Loucy (cell line): ENCODE results near the gene ANGPTL2.

Experiments
- H2AFZ ChIP-seq: fragments of 200-600 bp; sonication (generic); 2 replicates; pipeline ENCODE4 v1.6.0; 2016; ENCODE audit warnings: antibody characterized with exemption, mild to moderate bottlenecking, low read length, moderate library complexity
- H3F3A ChIP-seq: fragments of 200-600 bp; 2 replicates; pipeline ENCODE4 v1.6.0; 2016; ENCODE audit warnings: antibody characterized with exemption, low read depth, mild to moderate bottlenecking
- H3K27me3 ChIP-seq: fragments of 200-600 bp; sonication (generic); 2 replicates; pipeline ENCODE4 v1.6.1; 2014; ENCODE audit warnings: low read length, mild to moderate bottlenecking; ENCODE audit not compliant: insufficient read depth, poor library complexity, severe bottlenecking
- H3K36me3 ChIP-seq: fragments of 200-600 bp; sonication (generic); 2 replicates; pipeline ENCODE4 v1.6.1; 2016; ENCODE audit warnings: low read length; ENCODE audit not compliant: insufficient read depth
- H3K4me1 ChIP-seq: fragments of 200-600 bp; sonication (generic); 2 replicates; pipeline ENCODE4 v1.5.1; 2014; ENCODE audit warnings: low read length, mild to moderate bottlenecking; ENCODE audit not compliant: insufficient read depth, poor library complexity, severe bottlenecking
- H3K4me2 ChIP-seq: fragments of 200-600 bp; sonication (generic); 2 replicates; pipeline ENCODE4 v1.6.0; 2014; ENCODE audit warnings: antibody characterized with exemption, low read length, low read depth, mild to moderate bottlenecking; ENCODE audit not compliant: poor library complexity, severe bottlenecking
- H3K4me3 ChIP-seq: fragments of 200-600 bp; sonication (generic); 2 replicates; pipeline ENCODE4 v1.5.1; 2014; ENCODE audit warnings: low read length, mild to moderate bottlenecking, mixed read lengths; ENCODE audit not compliant: poor library complexity, severe bottlenecking
- H3K79me2 ChIP-seq: fragments of 200-600 bp; sonication (generic); 2 replicates; pipeline ENCODE4 v1.6.1; 2014; ENCODE audit warnings: low read length; ENCODE audit not compliant: insufficient read depth
- H3K9ac ChIP-seq: fragments of 200-600 bp; sonication (generic); 2 replicates; pipeline ENCODE4 v1.6.0; 2014; ENCODE audit warnings: mild to moderate bottlenecking, low read depth, low read length, moderate library complexity; ENCODE audit not compliant: poor library complexity, severe bottlenecking
- H3K9me2 ChIP-seq: fragments of 200-600 bp; sonication (generic); replicated peaks from 2 replicates; pipeline ENCODE4 v1.6.1; 2016; ENCODE audit warnings: low read depth, low read length, mixed read lengths
- H3K9me3 ChIP-seq: fragments of 200-600 bp; sonication (generic); 2 replicates; pipeline ENCODE4 v1.6.1; 2014; ENCODE audit warnings: mild to moderate bottlenecking, antibody characterized with exemption, low read length, low read depth; ENCODE audit not compliant: insufficient read depth
- H4K20me1 ChIP-seq: fragments of 200-600 bp; sonication (generic); 2 replicates; pipeline ENCODE4 v1.6.0; 2014; ENCODE audit warnings: antibody characterized with exemption, low read length, mild to moderate bottlenecking; ENCODE audit not compliant: insufficient read depth, poor library complexity, severe bottlenecking
- CTCF ChIP-seq: fragments of 200-600 bp; sonication (generic); conservative IDR thresholded peaks from 2 replicates; pipeline ENCODE4 v1.5.1; 2014; ENCODE audit warnings: mild to moderate bottlenecking, antibody characterized with exemption, low read length
- EZH2phosphoT487 ChIP-seq: fragments of 200-600 bp; IDR thresholded peaks from 2 replicates; pipeline ENCODE4 v1.6.1; 2018; ENCODE audit warnings: antibody characterized with exemption, mild to moderate bottlenecking, moderate library complexity, borderline replicate concordance

The ANGPTL2 gene

GRCh38 chr9:127154003-127154389 is 31.6 kb upstream of the ANGPTL2 start:
- Histone ChIP-seq H3F3A (no peaks in the 10 kb centered on the region), H3K4me2 (no peak overlapping the region), H3K4me3 (no peak overlapping the region), H4K20me1 (no peaks in the 10 kb centered on the region), H3K9me2 (no peaks in the 10 kb centered on the region), H3K27me3 (no peaks in the 10 kb centered on the region), H3K9ac (no peak overlapping the region), H3K79me2 (no peaks in the 10 kb centered on the region), H3K36me3 (no peaks in the 10 kb centered on the region), H2AFZ (no peak overlapping the region), H3K4me1 (no peaks in the 10 kb centered on the region), H3K9me3 (no peaks in the 10 kb centered on the region)
- TF ChIP-seq CTCF (no peak), EZH2phosphoT487 (no peak)

- TF ChIP-seq CTCF (no peak), EZH2phosphoT487 (no peak)
- H2AFZ ChIP-seq, result no peak overlapping the region
Observed at GRCh38 chr9:127153501-127153900, 31.1 kb upstream of the ANGPTL2 start.

GRCh38 chr9:127149463-127150390 is 27.3 kb upstream of the ANGPTL2 start:
- H4K20me1 ChIP-seq, result no peaks in the 10 kb centered on the region
- no peak overlapping the region for H3K9ac ChIP-seq
- no peaks in the 10 kb centered on the region for H3K27me3 ChIP-seq
- no peak overlapping the region for H2AFZ ChIP-seq
- H3K9me3 ChIP-seq, result no peaks in the 10 kb centered on the region
- no peak overlapping the region for H3K4me3 ChIP-seq
- H3K4me1 ChIP-seq, result no peaks in the 10 kb centered on the region
- no peaks in the 10 kb centered on the region for H3K36me3 ChIP-seq
- TF ChIP-seq EZH2phosphoT487 (no peak), CTCF (no peak)
- H3K79me2 ChIP-seq, result no peaks in the 10 kb centered on the region
- no peak overlapping the region for H3K4me2 ChIP-seq
- H3K9me2 ChIP-seq, result no peaks in the 10 kb centered on the region
- no peaks in the 10 kb centered on the region for H3F3A ChIP-seq

More at GRCh38 chr9:127153501-127153900, 31.1 kb upstream of the ANGPTL2 start:
- no peaks in the 10 kb centered on the region for H3K79me2 ChIP-seq
- no peaks in the 10 kb centered on the region for H3K4me1 ChIP-seq
- H3K9me2 ChIP-seq, result no peaks in the 10 kb centered on the region
- H3K9ac ChIP-seq, result no peak overlapping the region
- no peaks in the 10 kb centered on the region for H3F3A ChIP-seq
- no peak overlapping the region for H3K4me2 ChIP-seq
- H3K4me3 ChIP-seq, result no peak overlapping the region
- no peaks in the 10 kb centered on the region for H3K9me3 ChIP-seq
- H4K20me1 ChIP-seq, result no peaks in the 10 kb centered on the region
- H3K27me3 ChIP-seq, result no peaks in the 10 kb centered on the region
- H3K36me3 ChIP-seq, result no peaks in the 10 kb centered on the region
